Measurements from ENCODE around the gene AUTS2. TPM values are rescaled to one million over a fixed set of nuclear protein-coding genes. Genes with fewer than 3 reads are reported as not detected.

AUTS2 gene
- total RNA-seq, 3 donors from 2014 or later, result 31.5 to 94.3 (median 81.3) TPM

DNA sequence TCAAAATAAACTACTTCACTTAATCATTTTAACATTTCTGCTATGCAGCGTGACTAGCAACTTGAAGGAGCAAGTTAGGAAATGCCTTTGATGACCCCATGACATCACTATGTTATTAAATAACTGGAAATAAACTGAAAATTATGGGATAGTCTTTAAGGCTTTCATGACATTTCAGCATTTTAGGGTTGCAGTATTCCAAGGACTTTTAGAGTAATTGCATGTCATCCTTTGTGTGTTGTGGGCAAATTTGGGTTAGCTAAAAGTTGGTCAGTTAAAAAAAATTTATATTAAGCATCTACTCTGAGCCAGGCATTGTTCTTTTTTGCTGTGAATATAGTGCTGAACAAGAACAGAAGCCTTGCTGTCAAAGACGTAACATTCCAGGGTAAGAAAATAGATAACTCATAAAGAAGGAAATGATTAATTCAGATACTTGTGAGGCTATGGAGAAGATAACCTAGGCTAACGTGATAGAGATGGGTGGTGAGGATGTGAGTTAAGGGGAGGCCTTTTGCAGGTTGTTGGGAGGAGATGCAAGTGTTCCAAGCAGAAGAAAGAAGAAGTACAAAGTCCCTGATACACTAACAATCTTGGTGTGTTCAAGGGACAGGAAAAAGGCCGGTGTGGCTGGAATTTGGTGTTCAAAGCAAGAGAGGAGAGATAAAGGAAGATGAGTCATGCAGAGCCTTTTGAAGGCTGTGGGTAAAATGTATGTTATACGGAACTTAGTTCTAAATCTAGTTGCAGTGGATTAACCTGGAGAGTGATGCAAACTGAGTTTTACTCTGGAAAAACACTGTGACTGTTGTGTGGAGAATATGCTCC lies 610.2 kb downstream of the AUTS2 start:
- no peak overlapping the region for H3K4me3 ChIP-seq
- H3K27ac ChIP-seq, result no peak overlapping the region
- no peaks in the 10 kb centered on the region for H3K4me1 ChIP-seq
- no peak for TF ChIP-seq POLR2A (IDR thresholded peaks at IDR 0.05)
- TF ChIP-seq POLR2AphosphoS5 (IDR thresholded peaks at IDR 0.05), result no peak
- TF ChIP-seq, protein P1, sequence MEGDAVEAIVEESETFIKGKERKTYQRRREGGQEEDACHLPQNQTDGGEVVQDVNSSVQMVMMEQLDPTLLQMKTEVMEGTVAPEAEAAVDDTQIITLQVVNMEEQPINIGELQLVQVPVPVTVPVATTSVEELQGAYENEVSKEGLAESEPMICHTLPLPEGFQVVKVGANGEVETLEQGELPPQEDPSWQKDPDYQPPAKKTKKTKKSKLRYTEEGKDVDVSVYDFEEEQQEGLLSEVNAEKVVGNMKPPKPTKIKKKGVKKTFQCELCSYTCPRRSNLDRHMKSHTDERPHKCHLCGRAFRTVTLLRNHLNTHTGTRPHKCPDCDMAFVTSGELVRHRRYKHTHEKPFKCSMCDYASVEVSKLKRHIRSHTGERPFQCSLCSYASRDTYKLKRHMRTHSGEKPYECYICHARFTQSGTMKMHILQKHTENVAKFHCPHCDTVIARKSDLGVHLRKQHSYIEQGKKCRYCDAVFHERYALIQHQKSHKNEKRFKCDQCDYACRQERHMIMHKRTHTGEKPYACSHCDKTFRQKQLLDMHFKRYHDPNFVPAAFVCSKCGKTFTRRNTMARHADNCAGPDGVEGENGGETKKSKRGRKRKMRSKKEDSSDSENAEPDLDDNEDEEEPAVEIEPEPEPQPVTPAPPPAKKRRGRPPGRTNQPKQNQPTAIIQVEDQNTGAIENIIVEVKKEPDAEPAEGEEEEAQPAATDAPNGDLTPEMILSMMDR (IDR thresholded peaks at IDR 0.05), result no peak
- no peaks in the 10 kb centered on the region for H3K36me3 ChIP-seq
- no peak for DNase-seq (ENCODE audit: low spot score in 2 of 2)
- intact Hi-C loops (cut with DNase I; ENCODE audit: low total_unique reads), result no loop called here
- H3K9me3 ChIP-seq, result no peaks in the 10 kb centered on the region
- H3K27me3 ChIP-seq, result no peaks in the 10 kb centered on the region

- DNase-seq (ENCODE audit: low spot score in 2 of 2), result no peak
- intact Hi-C loops (cut with DNase I; ENCODE audit: low total_unique reads), result no loop called here
- Histone ChIP-seq H3K4me1 (no peaks in the 10 kb centered on the region), H3K27ac (no peak overlapping the region), H3K4me3 (no peak overlapping the region), H3K27me3 (no peaks in the 10 kb centered on the region), H3K9me3 (no peaks in the 10 kb centered on the region), H3K36me3 (no peaks in the 10 kb centered on the region)
- TF ChIP-seq POLR2AphosphoS5 (IDR thresholded peaks at IDR 0.05), result no peak
- TF ChIP-seq POLR2A (IDR thresholded peaks at IDR 0.05), result no peak
These were observed 612.1 kb downstream of the AUTS2 start for GRCh38 chr7:70210200-70210935.

DNA sequence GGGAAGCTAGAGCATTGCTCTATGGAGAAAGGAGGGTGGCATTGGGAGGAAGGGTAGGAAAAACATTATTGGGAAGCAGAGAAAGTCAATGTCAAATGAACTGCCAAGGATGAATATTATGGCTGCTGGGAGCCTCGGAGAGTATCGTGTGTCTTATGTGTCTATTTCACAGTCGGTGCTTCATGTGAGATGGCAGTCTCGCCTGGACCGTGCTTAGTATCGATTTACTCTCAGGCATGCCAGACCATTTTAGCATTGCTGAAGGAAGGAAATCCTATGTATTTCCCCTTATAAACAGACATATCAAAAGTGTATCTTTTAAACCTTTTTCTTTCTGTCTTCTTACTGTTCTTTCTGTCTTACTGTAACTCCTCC lies 612.6 kb downstream of the AUTS2 start:
- Histone ChIP-seq H3K27ac (no peak overlapping the region), H3K27me3 (no peaks in the 10 kb centered on the region), H3K4me3 (no peak overlapping the region), H3K9me3 (no peaks in the 10 kb centered on the region), H3K36me3 (no peaks in the 10 kb centered on the region), H3K4me1 (no peaks in the 10 kb centered on the region)
- no peak for TF ChIP-seq POLR2A (IDR thresholded peaks at IDR 0.05)
- TF ChIP-seq, protein P1 (IDR thresholded peaks at IDR 0.05), result no peak
- no peak for TF ChIP-seq POLR2AphosphoS5 (IDR thresholded peaks at IDR 0.05)
- DNase-seq (ENCODE audit: low spot score in 2 of 2), result no peak
- intact Hi-C loops (cut with DNase I; ENCODE audit: low total_unique reads), result no loop called here

DNA sequence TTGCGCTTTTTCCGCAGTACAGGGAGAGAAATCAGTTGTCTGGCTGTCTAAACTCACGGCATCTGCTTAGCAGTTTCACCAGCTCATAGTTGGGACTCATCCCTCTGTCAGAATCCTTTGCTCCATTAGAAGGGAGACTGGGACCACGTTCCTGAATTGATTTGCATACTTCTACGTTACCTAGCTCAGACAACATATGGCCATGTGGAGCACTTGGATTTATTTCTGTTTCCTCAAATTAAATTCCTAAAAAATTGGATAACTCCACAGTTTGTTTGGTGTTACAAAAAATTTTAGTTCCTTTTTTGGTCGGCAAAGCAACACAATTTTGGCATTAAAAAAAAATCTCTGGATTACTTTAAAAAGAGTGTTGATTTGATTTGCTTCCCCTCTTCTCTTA lies 614.0 kb downstream of the AUTS2 start:
- Histone ChIP-seq H3K36me3 (no peaks in the 10 kb centered on the region), H3K4me1 (no peaks in the 10 kb centered on the region), H3K27me3 (no peaks in the 10 kb centered on the region), H3K4me3 (no peak overlapping the region), H3K9me3 (no peaks in the 10 kb centered on the region), H3K27ac (no peak overlapping the region)
- intact Hi-C loops (cut with DNase I; ENCODE audit: low total_unique reads), result no loop called here
- DNase-seq (ENCODE audit: low spot score in 2 of 2), result no peak
- TF ChIP-seq POLR2AphosphoS5 (IDR thresholded peaks at IDR 0.05) (no peak), POLR2A (IDR thresholded peaks at IDR 0.05) (no peak)
- TF ChIP-seq, protein P1 (IDR thresholded peaks at IDR 0.05), result no peak

DNA sequence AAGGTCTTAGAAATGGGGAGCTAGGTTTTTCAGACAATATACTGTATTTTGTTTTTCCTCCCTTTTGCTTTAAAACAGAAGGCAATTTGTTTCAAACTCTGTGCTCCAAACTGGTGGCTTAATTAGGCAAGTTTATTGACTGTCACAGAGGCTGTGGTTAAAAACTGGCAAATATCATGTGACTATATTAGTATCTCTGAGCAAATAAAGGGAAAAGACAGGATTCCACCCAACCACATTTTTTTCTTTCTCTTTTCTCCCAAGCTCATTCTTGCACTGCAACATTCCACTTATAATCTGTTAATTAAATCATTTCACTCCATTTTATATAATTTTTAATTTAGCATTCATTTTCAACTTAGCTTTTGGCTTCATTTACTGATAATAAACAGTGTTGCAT lies 615.8 kb downstream of the AUTS2 start:
- Histone ChIP-seq H3K9me3 (no peaks in the 10 kb centered on the region), H3K4me3 (no peak overlapping the region)

More for the DNA sequence above, 615.8 kb downstream of the AUTS2 start:
- TF ChIP-seq POLR2A (IDR thresholded peaks at IDR 0.05) (no peak), POLR2AphosphoS5 (IDR thresholded peaks at IDR 0.05) (no peak)
- TF ChIP-seq, protein P1 (IDR thresholded peaks at IDR 0.05), result no peak
- Histone ChIP-seq H3K27me3 (no peaks in the 10 kb centered on the region), H3K27ac (no peak overlapping the region), H3K36me3 (no peaks in the 10 kb centered on the region), H3K4me1 (no peaks in the 10 kb centered on the region)
- DNase-seq (ENCODE audit: low spot score in 2 of 2), result no peak
- intact Hi-C loops (cut with DNase I; ENCODE audit: low total_unique reads), result no loop called here

All from breast epithelium (tissue), 4 donors.